ENCODE measurements around the gene TPM1.

The TPM1 gene

DNA sequence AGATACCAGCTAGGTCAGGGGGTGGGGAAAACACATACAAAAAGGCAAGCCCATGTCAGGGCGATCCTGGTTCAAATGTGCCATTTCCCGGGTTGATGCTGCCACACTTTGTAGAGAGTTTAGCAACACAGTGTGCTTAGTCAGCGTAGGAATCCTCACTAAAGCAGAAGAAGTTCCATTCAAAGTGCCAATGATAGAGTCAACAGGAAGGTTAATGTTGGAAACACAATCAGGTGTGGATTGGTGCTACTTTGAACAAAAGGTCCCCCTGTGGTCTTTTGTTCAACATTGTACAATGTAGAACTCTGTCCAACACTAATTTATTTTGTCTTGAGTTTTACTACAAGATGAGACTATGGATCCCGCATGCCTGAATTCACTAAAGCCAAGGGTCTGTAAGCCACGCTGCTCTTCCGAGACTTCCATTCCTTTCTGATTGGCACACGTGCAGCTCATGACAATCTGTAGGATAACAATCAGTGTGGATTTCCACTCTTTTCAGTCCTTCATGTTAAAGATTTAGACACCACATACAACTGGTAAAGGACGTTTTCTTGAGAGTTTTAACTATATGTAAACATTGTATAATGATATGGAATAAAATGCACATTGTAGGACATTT lies 28.9 kb downstream of the TPM1 start:
- H3K36me3 ChIP-seq (ENCODE audit: insufficient read depth, low read length), result peaks cover 33% of the 10 kb centered on the region
- no peaks in the 10 kb centered on the region for H3K27me3 ChIP-seq (ENCODE audit: insufficient read depth, low read length)
- no peak overlapping the region for H3K4me3 ChIP-seq (ENCODE audit: low read length)
- no peaks in the 10 kb centered on the region for H3K9me3 ChIP-seq (ENCODE audit: low read length)
- no peak overlapping the region for H2AFZ ChIP-seq (ENCODE audit: low read depth, low read length)
- H3K4me1 ChIP-seq (ENCODE audit: insufficient read depth, low read length), result peaks cover 2% of the 10 kb centered on the region

DNA sequence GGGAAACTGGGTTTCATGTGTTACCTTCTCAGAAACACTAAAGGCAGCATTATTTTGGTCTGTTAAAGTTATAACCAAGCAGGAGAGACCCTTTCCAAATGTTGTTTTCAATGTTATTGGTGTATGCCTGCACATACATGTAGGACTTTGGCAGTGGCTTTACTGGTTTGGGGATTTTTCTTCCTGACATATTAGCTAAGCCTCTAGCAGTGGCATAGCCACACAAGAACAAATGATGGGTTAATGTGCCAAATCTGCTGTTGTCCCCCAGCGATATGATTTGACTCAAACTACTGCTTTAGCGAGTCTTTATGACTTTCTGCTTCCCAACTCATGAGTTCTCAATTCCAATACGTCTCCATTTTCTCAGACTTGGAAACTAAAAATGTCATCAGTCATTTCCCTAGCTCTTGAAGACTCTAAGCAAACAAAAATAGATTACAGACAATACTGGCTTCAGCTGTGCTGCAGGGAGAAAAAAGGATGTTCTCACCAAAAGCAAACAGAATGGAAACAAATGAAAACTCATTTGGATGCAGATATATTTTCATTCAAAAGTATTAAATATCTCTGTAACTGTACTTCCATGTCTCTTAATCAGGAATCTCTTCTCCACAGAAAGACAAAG lies 29.6 kb downstream of the TPM1 start:
- H3K4me3 ChIP-seq (ENCODE audit: low read length), result no peak overlapping the region
- peaks cover 4% of the 10 kb centered on the region for H3K4me1 ChIP-seq (ENCODE audit: insufficient read depth, low read length)
- no peaks in the 10 kb centered on the region for H3K27me3 ChIP-seq (ENCODE audit: insufficient read depth, low read length)
- H2AFZ ChIP-seq (ENCODE audit: low read depth, low read length), result no peak overlapping the region
- H3K9me3 ChIP-seq (ENCODE audit: low read length), result no peaks in the 10 kb centered on the region
- H3K36me3 ChIP-seq (ENCODE audit: insufficient read depth, low read length), result peaks cover 30% of the 10 kb centered on the region

DNA sequence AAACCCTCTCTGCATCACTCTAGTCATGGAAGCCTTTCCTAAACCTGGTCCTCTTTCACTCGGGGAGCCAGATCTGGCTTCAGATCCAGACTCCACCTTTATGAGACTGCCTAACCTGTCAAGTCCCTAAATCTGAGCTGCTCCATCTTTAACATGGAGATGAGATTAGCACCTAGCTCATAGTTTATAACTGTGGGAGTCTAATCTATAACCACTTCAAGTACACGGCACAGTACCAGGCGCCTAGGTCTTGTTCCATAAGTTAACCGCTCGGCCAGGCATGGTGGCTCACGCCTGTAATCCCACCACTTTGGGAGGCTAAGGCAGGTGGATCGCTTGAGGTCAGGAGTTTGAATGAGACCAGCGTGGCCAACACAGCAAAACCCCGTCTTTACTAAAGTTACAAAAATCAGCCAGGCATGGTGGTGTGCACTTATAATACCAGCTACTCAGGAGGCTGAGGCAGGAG lies 30.3 kb downstream of the TPM1 start:
- no peak overlapping the region for H2AFZ ChIP-seq (ENCODE audit: low read depth, low read length)
- H3K36me3 ChIP-seq (ENCODE audit: insufficient read depth, low read length), result peaks cover 25% of the 10 kb centered on the region
- H3K4me3 ChIP-seq (ENCODE audit: low read length), result no peak overlapping the region
- peaks cover 4% of the 10 kb centered on the region for H3K4me1 ChIP-seq (ENCODE audit: insufficient read depth, low read length)
- H3K9me3 ChIP-seq (ENCODE audit: low read length), result no peaks in the 10 kb centered on the region
- H3K27me3 ChIP-seq (ENCODE audit: insufficient read depth, low read length), result no peaks in the 10 kb centered on the region

DNA sequence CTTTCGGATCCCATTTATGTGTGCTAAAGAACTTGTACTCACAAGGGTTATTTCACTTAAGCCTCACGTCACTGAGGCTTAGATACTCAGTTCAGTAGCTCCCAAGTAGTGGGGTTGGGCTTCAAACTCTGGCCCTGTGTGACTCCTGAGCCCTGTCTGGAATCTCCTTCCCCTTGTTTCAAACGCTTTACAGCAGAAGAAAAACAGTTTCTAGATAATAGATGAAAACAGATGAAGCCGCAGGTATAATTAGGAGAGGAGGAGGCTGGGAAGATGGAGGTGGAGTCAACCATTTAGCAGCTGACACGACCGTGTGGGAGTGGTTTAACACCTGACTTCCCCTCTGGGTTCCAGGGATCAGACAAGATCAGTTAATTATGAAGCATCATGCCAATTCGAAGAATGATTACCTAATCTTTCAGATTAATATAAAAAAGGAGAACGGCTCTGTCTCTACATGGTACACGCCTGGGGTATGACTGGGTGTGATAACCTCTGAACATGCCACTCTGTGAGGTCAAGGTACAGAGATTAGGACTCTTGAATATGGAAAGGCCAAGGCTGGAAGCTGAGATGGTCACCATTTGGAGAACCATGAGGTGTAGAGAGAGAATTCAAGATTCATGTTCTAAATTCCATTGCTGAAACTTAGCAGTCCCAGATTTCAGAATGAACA lies 31.1 kb downstream of the TPM1 start:
- Histone ChIP-seq H2AFZ (ENCODE audit: low read depth, low read length) (no peak overlapping the region), H3K4me1 (ENCODE audit: insufficient read depth, low read length) (peaks cover 4% of the 10 kb centered on the region), H3K4me3 (ENCODE audit: low read length) (no peak overlapping the region), H3K9me3 (ENCODE audit: low read length) (no peaks in the 10 kb centered on the region), H3K36me3 (ENCODE audit: insufficient read depth, low read length) (peaks cover 17% of the 10 kb centered on the region), H3K27me3 (ENCODE audit: insufficient read depth, low read length) (no peaks in the 10 kb centered on the region)

DNA sequence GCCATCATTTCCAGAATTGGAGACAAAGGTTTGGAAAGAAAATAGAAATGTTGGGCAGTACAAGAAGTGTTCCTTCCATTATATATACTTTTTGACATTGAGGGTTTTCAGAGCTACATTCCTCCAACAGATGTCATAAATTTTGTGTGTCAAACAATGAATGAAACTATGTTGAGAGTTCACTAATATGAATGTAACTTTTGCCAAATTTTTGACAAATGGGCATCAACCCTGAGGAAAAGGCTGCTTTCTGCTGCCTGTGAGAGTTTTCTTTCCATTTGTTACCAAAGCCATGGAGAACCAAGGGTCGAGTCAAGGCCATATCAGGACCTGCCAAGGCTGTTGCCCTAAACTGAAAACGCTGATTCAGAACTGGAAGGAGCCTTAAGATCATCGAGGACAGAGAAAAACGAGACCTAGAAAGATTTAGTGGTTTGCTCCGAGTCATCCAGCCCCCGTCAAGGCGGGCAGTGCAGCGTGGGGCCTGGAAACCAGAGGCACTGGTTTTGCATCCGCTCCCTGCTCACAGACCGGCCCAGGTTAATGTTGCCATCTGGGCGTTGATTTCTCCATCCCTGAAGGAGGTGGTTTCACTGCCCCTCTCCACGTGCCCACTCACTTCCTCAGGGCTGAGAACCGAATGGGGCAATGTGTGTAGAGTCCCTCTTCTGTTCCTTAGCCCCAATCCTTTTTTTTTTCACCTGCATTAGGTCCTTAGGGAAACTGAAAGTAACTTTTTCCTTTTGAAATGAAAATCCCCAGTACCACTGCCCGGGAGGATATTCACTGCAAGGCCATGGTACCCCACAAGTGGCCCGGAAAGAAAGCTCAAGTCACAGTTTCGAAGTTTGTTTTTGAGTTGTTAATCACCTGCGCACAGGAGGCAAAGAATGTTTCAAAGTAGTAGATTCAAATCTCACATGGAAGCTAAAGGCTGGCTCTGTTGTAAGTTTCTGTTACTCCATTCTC lies 32.8 kb downstream of the TPM1 start:
- H3K36me3 ChIP-seq (ENCODE audit: insufficient read depth, low read length), result peaks cover 14% of the 10 kb centered on the region
- H3K4me3 ChIP-seq (ENCODE audit: low read length), result no peak overlapping the region
- H3K9me3 ChIP-seq (ENCODE audit: low read length), result no peaks in the 10 kb centered on the region
- H3K4me1 ChIP-seq (ENCODE audit: insufficient read depth, low read length), result peaks cover 4% of the 10 kb centered on the region
- no peak overlapping the region for H2AFZ ChIP-seq (ENCODE audit: low read depth, low read length)
- no peaks in the 10 kb centered on the region for H3K27me3 ChIP-seq (ENCODE audit: insufficient read depth, low read length)

DNA sequence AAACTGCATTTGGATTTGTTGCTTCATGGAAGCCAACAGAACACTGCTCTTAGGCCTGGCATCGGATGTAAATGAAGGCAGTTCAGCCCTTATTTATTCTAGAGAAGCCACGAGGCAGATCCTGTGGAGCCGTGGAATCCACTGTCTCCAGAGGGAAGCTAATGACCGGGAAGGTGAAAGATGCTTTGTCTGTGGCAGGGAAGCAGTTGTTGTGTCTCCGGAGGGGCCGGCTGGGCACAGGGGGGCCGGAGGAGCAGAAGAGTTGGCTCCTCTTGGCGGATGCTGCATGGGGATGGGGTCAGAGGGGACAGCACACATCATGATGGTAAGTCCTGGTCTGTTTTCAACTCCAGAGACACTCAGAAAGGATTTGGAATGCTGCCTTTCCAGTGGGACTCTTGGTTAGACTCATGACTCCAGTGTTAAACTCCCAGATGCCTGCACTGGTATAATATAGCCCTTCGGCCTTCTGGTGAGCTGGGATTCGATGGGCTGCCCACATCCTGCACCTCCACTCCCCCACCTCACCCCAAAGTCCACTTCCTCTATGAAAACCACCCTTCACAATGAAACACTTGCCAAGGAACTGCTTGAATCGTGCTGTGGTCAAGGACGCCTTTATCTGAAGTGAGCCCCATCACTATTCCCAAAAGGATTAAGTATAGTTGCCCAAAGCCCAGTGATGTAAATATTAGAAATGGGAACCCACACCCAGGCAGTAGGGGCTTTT lies 33.6 kb downstream of the TPM1 start:
- H3K4me1 ChIP-seq (ENCODE audit: insufficient read depth, low read length), result peaks cover 4% of the 10 kb centered on the region
- no peak overlapping the region for H2AFZ ChIP-seq (ENCODE audit: low read depth, low read length)
- H3K27me3 ChIP-seq (ENCODE audit: insufficient read depth, low read length), result no peaks in the 10 kb centered on the region
- H3K9me3 ChIP-seq (ENCODE audit: low read length), result no peaks in the 10 kb centered on the region
- H3K4me3 ChIP-seq (ENCODE audit: low read length), result no peak overlapping the region
- peaks cover 9% of the 10 kb centered on the region for H3K36me3 ChIP-seq (ENCODE audit: insufficient read depth, low read length)

DNA sequence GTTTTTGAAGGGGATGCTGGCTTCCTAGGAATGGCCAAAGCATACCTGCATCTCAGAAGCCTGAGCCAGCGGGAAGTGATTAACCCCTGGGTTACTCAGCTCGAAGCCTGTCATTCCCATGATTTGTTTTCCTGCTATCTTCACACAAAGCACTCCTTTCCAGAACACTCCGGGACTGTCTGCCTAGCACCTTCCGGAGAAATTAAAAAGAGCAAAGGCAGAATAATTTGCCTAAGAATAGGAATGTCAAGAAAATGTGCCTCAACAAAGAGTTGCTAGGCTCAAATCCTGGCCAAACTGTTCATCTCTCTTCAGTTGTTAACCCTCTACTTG lies 34.1 kb downstream of the TPM1 start:
- Histone ChIP-seq H3K9me3 (ENCODE audit: low read length) (no peaks in the 10 kb centered on the region), H3K36me3 (ENCODE audit: insufficient read depth, low read length) (peaks cover 4% of the 10 kb centered on the region), H3K4me3 (ENCODE audit: low read length) (no peak overlapping the region), H3K4me1 (ENCODE audit: insufficient read depth, low read length) (peaks cover 4% of the 10 kb centered on the region), H2AFZ (ENCODE audit: low read depth, low read length) (no peak overlapping the region), H3K27me3 (ENCODE audit: insufficient read depth, low read length) (no peaks in the 10 kb centered on the region)

DNA sequence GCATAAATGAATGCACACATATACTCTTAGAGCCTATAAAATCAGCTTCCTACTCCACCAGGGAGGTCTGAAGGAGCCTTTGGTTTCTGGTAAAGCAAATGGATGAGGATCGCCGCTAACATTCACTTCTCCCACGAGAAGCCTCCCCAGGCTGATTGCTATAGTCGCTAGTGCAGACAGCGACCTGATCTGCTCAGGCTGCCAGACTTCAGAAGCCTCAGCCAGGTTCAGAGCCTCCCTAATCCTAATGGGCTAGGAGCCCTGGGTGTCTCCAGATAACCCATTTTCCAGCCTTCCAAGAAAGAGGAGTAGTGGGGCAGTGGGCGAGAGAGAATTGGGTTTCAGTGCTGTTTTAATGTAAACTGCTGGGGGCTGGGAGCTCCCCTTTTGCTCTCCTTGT lies 35.4 kb downstream of the TPM1 start:
- Histone ChIP-seq H3K4me3 (ENCODE audit: low read length) (no peak overlapping the region), H3K27me3 (ENCODE audit: insufficient read depth, low read length) (no peaks in the 10 kb centered on the region), H3K36me3 (ENCODE audit: insufficient read depth, low read length) (no peaks in the 10 kb centered on the region), H3K9me3 (ENCODE audit: low read length) (no peaks in the 10 kb centered on the region), H3K4me1 (ENCODE audit: insufficient read depth, low read length) (peaks cover 4% of the 10 kb centered on the region), H2AFZ (ENCODE audit: low read depth, low read length) (no peak overlapping the region)

DNA sequence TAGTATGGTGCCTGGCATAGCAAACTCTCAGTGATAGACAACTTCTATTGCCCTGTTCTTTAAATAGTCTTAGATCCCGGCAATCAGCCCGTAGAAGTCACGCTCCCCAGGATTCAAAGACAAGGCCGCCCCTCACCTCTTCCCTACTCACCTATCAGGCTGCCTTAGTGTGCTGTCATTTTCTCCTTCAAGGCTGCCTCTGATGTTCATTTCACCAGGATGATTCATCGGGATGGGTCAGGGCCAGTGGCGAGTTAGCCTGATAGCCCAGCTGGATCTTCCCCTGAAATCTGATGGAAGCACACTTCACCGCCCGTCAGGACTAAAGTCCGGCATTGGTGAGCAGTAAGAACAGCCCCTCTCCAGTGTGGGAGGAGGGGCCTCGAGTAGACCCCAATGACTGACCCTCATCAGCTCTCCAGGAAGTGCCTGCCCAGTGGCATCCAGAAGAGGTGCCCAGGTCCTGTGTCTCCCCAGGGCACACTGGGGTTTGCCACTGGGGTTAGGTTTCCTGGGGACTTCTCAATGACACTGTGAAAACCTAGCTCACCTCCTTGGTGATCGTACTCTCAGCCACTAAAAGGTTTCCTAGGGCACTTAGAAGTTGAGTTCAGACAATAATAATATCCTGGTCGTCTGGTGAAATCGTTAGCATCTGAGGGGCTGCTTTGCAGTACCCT lies 37.5 kb downstream of the TPM1 start:
- H3K4me3 ChIP-seq (ENCODE audit: low read length), result no peak overlapping the region
- peaks cover 4% of the 10 kb centered on the region for H3K4me1 ChIP-seq (ENCODE audit: insufficient read depth, low read length)
- no peaks in the 10 kb centered on the region for H3K27me3 ChIP-seq (ENCODE audit: insufficient read depth, low read length)
- no peak overlapping the region for H2AFZ ChIP-seq (ENCODE audit: low read depth, low read length)
- no peaks in the 10 kb centered on the region for H3K9me3 ChIP-seq (ENCODE audit: low read length)
- no peaks in the 10 kb centered on the region for H3K36me3 ChIP-seq (ENCODE audit: insufficient read depth, low read length)

DNA sequence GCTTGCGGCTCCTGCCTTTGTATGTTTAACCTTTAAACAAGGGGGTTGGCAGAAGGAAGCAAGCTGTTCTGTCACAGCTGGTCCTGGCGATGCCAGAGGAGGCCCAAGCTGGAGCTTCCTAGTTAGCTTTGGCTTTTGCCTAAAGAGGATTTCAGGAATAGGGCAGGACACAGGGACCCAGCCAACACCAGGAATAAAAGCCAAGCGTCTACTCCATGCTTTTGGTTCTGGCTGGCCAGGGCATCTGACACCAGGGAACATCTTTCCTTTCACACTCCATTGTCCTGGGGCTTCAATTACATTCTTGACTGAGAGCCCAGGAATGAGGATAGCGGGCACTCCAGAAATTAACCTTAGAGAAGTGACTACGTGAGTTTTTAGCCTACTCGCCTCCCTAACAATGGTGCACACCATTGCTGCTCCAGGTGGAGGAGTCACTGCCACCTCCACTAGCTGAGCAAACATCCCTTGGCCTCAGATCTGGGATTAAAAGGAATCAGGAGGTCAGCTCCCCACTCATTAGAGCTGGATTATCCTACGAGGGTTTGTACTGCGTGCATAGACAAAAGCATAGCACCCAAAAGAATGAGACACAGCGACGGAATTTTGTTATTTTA lies 38.2 kb downstream of the TPM1 start:
- peaks cover 4% of the 10 kb centered on the region for H3K4me1 ChIP-seq (ENCODE audit: insufficient read depth, low read length)
- no peak overlapping the region for H3K4me3 ChIP-seq (ENCODE audit: low read length)

DNA sequence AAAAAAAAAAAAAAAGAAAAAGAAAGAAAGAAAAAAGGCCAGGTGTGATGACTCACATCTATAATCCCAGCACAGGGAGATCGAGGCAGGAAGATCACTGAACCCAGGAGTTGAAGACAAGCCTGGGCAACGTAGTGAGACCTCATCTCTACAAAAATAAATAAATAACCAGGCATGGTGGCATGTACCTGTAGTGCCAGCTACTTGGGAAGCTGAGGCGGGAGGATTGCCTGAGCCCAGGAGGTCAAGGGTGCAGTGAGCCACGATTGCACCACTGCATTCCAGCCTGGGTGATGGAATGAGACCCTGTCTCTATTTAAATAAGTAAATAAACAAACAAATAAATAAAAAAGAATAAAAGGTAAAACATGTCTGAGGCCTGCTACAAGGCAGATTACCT lies 39.8 kb downstream of the TPM1 start:
- no peaks in the 10 kb centered on the region for H3K27me3 ChIP-seq (ENCODE audit: insufficient read depth, low read length)
- H3K9me3 ChIP-seq (ENCODE audit: low read length), result no peaks in the 10 kb centered on the region
- H3K36me3 ChIP-seq (ENCODE audit: insufficient read depth, low read length), result no peaks in the 10 kb centered on the region
- H3K4me1 ChIP-seq (ENCODE audit: insufficient read depth, low read length), result no peaks in the 10 kb centered on the region
- H3K4me3 ChIP-seq (ENCODE audit: low read length), result no peak overlapping the region
- H2AFZ ChIP-seq (ENCODE audit: low read depth, low read length), result no peak overlapping the region

More for the DNA sequence above, 38.2 kb downstream of the TPM1 start:
- H2AFZ ChIP-seq (ENCODE audit: low read depth, low read length), result no peak overlapping the region
- no peaks in the 10 kb centered on the region for H3K9me3 ChIP-seq (ENCODE audit: low read length)
- no peaks in the 10 kb centered on the region for H3K36me3 ChIP-seq (ENCODE audit: insufficient read depth, low read length)
- no peaks in the 10 kb centered on the region for H3K27me3 ChIP-seq (ENCODE audit: insufficient read depth, low read length)

DNA sequence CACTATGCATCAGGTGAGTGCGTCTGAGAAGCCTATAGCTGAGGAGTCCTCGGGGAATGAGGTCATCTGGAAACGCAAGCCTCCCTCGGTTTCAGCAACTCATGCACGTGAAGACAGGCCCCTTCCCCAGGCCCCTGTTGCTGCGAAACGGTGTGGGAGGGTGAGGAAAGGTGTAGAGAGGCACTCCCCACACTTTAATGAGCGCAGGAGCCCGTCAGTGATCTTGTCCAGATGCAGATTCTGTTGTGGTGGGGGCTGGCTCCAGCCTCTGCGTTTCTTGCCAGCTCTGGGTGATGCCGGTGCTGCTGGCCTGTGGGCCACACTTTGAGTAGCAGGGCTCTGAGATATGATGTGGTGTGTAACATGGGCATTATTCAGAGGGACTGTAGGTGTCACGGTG lies 40.5 kb downstream of the TPM1 start:
- Histone ChIP-seq H3K4me3 (ENCODE audit: low read length) (no peak overlapping the region), H3K4me1 (ENCODE audit: insufficient read depth, low read length) (no peaks in the 10 kb centered on the region), H2AFZ (ENCODE audit: low read depth, low read length) (no peak overlapping the region), H3K9me3 (ENCODE audit: low read length) (no peaks in the 10 kb centered on the region), H3K36me3 (ENCODE audit: insufficient read depth, low read length) (no peaks in the 10 kb centered on the region), H3K27me3 (ENCODE audit: insufficient read depth, low read length) (no peaks in the 10 kb centered on the region)

All from neuron (in vitro differentiated cells).